Panc1 (cell line): ENCODE data around the gene TSHZ2.

ENCODE experiments used
- POLR2AphosphoS5 ChIP-seq: IDR thresholded peaks from 2 replicates; pipeline ENCODE4 v1.6.1; 2012; ENCODE audit warnings: mild to moderate bottlenecking, low read depth, low read length, moderate library complexity
- TF ChIP-seq, protein P1 (sequence below): fragments of 450-650 bp; IDR thresholded peaks from 2 replicates; pipeline ENCODE4 v1.5.1; 2017; ENCODE audit warnings: mild to moderate bottlenecking
- TF ChIP-seq, protein P2 (sequence below), 2 experiments: IDR thresholded peaks; 2 replicates each; pipeline ENCODE4 v1.6.1; 2011 to 2012; ENCODE audit warnings: low read depth in 2 of 2, control low read depth in 1 of 2, low read length in 1 of 2, mild to moderate bottlenecking in 1 of 2, moderate library complexity in 1 of 2; ENCODE audit not compliant: insufficient read depth in 1 of 2

DNA sequence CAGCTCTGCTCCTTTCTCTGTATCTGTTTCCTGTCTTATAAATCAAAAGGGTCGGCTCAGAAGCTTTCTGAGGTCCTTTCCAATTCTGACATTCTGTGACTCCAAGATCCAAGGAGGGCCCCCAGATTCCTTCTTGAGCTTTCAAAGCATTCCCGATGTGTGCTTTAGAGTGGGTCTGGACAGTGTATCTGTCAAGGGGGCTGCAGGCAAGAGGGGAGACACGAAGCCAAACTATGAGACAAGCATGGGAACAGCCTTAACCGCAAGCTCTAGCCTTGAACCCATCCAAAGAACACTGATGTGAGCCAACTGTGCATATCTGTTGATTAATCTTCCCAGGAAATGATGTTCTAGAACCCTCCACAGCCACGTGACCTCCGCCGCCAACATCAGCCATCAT, 73.8 kb downstream of the TSHZ2 start:
- TF ChIP-seq, protein P1, sequence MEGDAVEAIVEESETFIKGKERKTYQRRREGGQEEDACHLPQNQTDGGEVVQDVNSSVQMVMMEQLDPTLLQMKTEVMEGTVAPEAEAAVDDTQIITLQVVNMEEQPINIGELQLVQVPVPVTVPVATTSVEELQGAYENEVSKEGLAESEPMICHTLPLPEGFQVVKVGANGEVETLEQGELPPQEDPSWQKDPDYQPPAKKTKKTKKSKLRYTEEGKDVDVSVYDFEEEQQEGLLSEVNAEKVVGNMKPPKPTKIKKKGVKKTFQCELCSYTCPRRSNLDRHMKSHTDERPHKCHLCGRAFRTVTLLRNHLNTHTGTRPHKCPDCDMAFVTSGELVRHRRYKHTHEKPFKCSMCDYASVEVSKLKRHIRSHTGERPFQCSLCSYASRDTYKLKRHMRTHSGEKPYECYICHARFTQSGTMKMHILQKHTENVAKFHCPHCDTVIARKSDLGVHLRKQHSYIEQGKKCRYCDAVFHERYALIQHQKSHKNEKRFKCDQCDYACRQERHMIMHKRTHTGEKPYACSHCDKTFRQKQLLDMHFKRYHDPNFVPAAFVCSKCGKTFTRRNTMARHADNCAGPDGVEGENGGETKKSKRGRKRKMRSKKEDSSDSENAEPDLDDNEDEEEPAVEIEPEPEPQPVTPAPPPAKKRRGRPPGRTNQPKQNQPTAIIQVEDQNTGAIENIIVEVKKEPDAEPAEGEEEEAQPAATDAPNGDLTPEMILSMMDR = no peak
- TF ChIP-seq, protein P2, sequence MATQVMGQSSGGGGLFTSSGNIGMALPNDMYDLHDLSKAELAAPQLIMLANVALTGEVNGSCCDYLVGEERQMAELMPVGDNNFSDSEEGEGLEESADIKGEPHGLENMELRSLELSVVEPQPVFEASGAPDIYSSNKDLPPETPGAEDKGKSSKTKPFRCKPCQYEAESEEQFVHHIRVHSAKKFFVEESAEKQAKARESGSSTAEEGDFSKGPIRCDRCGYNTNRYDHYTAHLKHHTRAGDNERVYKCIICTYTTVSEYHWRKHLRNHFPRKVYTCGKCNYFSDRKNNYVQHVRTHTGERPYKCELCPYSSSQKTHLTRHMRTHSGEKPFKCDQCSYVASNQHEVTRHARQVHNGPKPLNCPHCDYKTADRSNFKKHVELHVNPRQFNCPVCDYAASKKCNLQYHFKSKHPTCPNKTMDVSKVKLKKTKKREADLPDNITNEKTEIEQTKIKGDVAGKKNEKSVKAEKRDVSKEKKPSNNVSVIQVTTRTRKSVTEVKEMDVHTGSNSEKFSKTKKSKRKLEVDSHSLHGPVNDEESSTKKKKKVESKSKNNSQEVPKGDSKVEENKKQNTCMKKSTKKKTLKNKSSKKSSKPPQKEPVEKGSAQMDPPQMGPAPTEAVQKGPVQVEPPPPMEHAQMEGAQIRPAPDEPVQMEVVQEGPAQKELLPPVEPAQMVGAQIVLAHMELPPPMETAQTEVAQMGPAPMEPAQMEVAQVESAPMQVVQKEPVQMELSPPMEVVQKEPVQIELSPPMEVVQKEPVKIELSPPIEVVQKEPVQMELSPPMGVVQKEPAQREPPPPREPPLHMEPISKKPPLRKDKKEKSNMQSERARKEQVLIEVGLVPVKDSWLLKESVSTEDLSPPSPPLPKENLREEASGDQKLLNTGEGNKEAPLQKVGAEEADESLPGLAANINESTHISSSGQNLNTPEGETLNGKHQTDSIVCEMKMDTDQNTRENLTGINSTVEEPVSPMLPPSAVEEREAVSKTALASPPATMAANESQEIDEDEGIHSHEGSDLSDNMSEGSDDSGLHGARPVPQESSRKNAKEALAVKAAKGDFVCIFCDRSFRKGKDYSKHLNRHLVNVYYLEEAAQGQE (IDR thresholded peaks at IDR 0.05; ENCODE audit: insufficient read depth in 1 of 2, low read depth in 2 of 2, low read length in 1 of 2) = no peak
- no peak for TF ChIP-seq POLR2AphosphoS5
